Measurements from ENCODE around the gene EMC1. TPM values are rescaled to one million over a fixed set of nuclear protein-coding genes. Genes with fewer than 3 reads are reported as not detected.
"Not testable (repeated sequence)": the region's sequence is repeated elsewhere in the genome, so short reads cannot be mapped to it uniquely, and the experiment has no call there.

The EMC1 gene
- total and polyA plus RNA-seq, 2 donors = 11.2 to 15.0 TPM

DNA sequence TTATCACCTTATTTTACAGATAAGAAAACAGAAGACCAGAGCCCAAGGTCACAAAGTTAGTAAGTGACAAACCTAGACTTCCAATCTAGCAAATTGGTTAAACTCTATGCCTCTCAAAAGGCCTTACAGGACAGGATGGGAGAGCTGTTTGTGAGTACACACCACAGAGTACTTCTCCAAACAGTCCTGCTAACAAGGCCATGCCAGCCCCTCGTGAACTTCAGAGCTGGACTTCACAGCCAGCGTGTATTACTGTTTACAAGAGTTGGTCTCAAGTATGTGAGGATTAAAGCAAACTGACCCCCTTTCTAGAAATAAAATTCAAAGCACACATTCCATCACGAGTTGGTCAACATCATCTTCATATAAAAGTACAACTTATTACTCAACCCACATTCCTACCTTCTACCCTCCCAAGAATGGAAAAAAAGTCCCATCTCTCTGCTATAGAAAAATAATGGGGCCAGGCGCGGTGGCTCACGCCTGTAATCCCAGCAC, 21.4 kb downstream of the EMC1 start:
- no peaks in the 10 kb centered on the region for H3K27me3 ChIP-seq (ENCODE audit: control insufficient read depth in 2 of 2, insufficient read depth in 1 of 2, low read length in 1 of 2)
- peaks cover 0 to 1% of the 10 kb centered on the region in 2 donors for H3K9me3 ChIP-seq (ENCODE audit: control insufficient read depth in 2 of 2, insufficient read depth in 1 of 2, low read length in 1 of 2)
- H3K36me3 ChIP-seq (ENCODE audit: control insufficient read depth in 2 of 2, insufficient read depth in 2 of 2, low read length in 1 of 2) = peaks cover 66 to 75% of the 10 kb centered on the region in 2 donors
- DNase-seq (ENCODE audit: low read depth in 6 of 9, low spot score in 9 of 9) = no peak
- no peak overlapping the region for H3K4me3 ChIP-seq (ENCODE audit: low read length in 2 of 2)
- 98% methylated on average over 6 of the region's 6 CpGs for WGBS
- no peak overlapping the region for H3K27ac ChIP-seq (ENCODE audit: low read depth in 1 of 2, low read length in 1 of 2)
- no peaks in the 10 kb centered on the region for H3K4me1 ChIP-seq (ENCODE audit: control insufficient read depth in 2 of 2, insufficient read depth in 2 of 2, low read length in 2 of 2)

DNA sequence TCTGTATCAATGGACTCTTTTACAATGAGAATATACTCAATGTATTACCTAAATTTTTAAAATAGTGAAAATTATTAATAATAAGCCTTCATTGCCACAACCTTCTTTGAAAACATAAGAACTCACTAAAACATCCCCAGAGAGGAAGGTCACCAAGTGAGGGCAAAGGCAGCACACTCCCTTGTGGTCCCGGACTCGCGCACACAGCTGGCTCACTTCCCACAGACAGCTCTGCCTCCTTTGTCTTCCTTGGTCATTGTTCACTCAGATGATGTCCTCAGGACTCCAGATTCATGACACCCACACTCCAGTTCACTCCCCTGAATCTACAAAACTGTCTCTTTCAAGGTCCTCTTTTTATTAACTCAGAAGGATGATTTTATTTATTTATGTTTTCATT, 22.1 kb downstream of the EMC1 start:
- WGBS = 97% methylated on average over 3 of the region's 3 CpGs
- DNase-seq (ENCODE audit: low read depth in 6 of 9, low spot score in 9 of 9) = no peak
- H3K36me3 ChIP-seq (ENCODE audit: control insufficient read depth in 2 of 2, insufficient read depth in 2 of 2, low read length in 1 of 2) = peaks cover 70 to 76% of the 10 kb centered on the region in 2 donors

GRCh38 chr1:19222979-19223824, 28.1 kb downstream of the EMC1 start:
- Histone ChIP-seq H3K27me3 (ENCODE audit: control insufficient read depth in 2 of 2, insufficient read depth in 1 of 2, low read length in 1 of 2) (no peaks in the 10 kb centered on the region), H3K9me3 (ENCODE audit: control insufficient read depth in 2 of 2, insufficient read depth in 1 of 2, low read length in 1 of 2) (no peaks in the 10 kb centered on the region), H3K36me3 (ENCODE audit: control insufficient read depth in 2 of 2, insufficient read depth in 2 of 2, low read length in 1 of 2) (peaks cover 76 to 79% of the 10 kb centered on the region in 2 donors), H3K4me3 (ENCODE audit: low read length in 2 of 2) (no peak overlapping the region), H3K27ac (ENCODE audit: low read depth in 1 of 2, low read length in 1 of 2) (no peak overlapping the region), H3K4me1 (ENCODE audit: control insufficient read depth in 2 of 2, insufficient read depth in 2 of 2, low read length in 2 of 2) (no peaks in the 10 kb centered on the region)
- 94% methylated on average over 15 of the region's 15 CpGs for WGBS
- no peak for DNase-seq (ENCODE audit: low read depth in 6 of 9, low spot score in 9 of 9)

More for the DNA sequence above, 22.1 kb downstream of the EMC1 start:
- Histone ChIP-seq H3K4me1 (ENCODE audit: control insufficient read depth in 2 of 2, insufficient read depth in 2 of 2, low read length in 2 of 2) (no peaks in the 10 kb centered on the region), H3K4me3 (ENCODE audit: low read length in 2 of 2) (no peak overlapping the region), H3K9me3 (ENCODE audit: control insufficient read depth in 2 of 2, insufficient read depth in 1 of 2, low read length in 1 of 2) (peaks cover 0 to 1% of the 10 kb centered on the region in 2 donors), H3K27me3 (ENCODE audit: control insufficient read depth in 2 of 2, insufficient read depth in 1 of 2, low read length in 1 of 2) (no peaks in the 10 kb centered on the region), H3K27ac (ENCODE audit: low read depth in 1 of 2, low read length in 1 of 2) (no peak overlapping the region)

- 99% methylated on average over 11 of the region's 11 CpGs for WGBS
- H3K27ac ChIP-seq (ENCODE audit: low read depth in 1 of 2, low read length in 1 of 2) = no peak overlapping the region
- no peak overlapping the region for H3K4me3 ChIP-seq (ENCODE audit: low read length in 2 of 2)
- no peaks in the 10 kb centered on the region for H3K4me1 ChIP-seq (ENCODE audit: control insufficient read depth in 2 of 2, insufficient read depth in 2 of 2, low read length in 2 of 2)
- H3K9me3 ChIP-seq (ENCODE audit: control insufficient read depth in 2 of 2, insufficient read depth in 1 of 2, low read length in 1 of 2) = no peaks in the 10 kb centered on the region
- peaks cover 76 to 79% of the 10 kb centered on the region in 2 donors for H3K36me3 ChIP-seq (ENCODE audit: control insufficient read depth in 2 of 2, insufficient read depth in 2 of 2, low read length in 1 of 2)
- DNase-seq (ENCODE audit: low read depth in 6 of 9, low spot score in 9 of 9) = no peak
- no peaks in the 10 kb centered on the region for H3K27me3 ChIP-seq (ENCODE audit: control insufficient read depth in 2 of 2, insufficient read depth in 1 of 2, low read length in 1 of 2)
Measured at GRCh38 chr1:19222573-19222972, 28.8 kb downstream of the EMC1 start.

- Histone ChIP-seq H3K27me3 (ENCODE audit: control insufficient read depth in 2 of 2, insufficient read depth in 1 of 2, low read length in 1 of 2) (no peaks in the 10 kb centered on the region), H3K36me3 (ENCODE audit: control insufficient read depth in 2 of 2, insufficient read depth in 2 of 2, low read length in 1 of 2) (peaks cover 66 to 70% of the 10 kb centered on the region in 2 donors), H3K27ac (ENCODE audit: low read depth in 1 of 2, low read length in 1 of 2) (no peak overlapping the region), H3K9me3 (ENCODE audit: control insufficient read depth in 2 of 2, insufficient read depth in 1 of 2, low read length in 1 of 2) (no peaks in the 10 kb centered on the region), H3K4me3 (ENCODE audit: low read length in 2 of 2) (no peak overlapping the region), H3K4me1 (ENCODE audit: control insufficient read depth in 2 of 2, insufficient read depth in 2 of 2, low read length in 2 of 2) (no peaks in the 10 kb centered on the region)
- 96% methylated on average over 7 of the region's 7 CpGs for WGBS
- DNase-seq (ENCODE audit: low read depth in 6 of 9, low spot score in 9 of 9) = no peak
Measured at GRCh38 chr1:19220991-19221390, 30.3 kb downstream of the EMC1 start.

DNA sequence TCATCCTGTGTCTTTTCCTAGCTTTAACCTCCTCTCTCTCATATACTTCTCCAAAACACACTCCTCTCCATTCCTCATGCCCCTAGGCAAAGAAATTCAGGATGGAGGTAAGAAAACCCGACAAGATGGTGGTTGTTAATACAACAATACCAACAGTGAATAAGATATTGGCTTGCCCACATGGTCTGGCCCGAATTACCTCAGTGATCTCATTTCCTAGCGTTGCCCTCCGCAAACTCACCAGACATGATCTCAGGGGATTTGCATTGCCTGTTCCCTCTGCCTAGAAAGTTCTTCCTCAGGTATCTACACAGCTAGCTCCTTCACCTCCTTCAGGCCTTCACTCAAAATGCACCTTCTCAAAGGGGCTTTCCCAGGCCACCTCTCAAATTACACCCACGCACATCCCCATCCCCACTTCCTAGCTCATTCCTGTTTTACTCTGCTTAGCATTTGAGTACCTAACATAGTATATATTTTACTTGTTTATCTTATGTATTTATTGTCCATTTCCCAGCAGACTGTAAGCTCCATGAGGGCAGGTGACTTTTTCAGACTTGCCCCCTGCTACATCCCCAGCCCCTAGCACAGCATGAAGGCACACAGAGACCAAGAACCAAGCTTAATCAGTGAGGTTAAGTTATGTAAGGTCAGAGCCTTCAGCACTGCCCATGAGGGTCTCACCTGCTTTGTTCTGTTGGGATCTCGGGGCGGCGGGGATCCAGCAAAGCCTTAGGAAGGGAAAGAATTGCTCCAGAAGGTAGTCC, 31.1 kb downstream of the EMC1 start:
- Histone ChIP-seq H3K4me1 (ENCODE audit: control insufficient read depth in 2 of 2, insufficient read depth in 2 of 2, low read length in 2 of 2) (no peaks in the 10 kb centered on the region), H3K9me3 (ENCODE audit: control insufficient read depth in 2 of 2, insufficient read depth in 1 of 2, low read length in 1 of 2) (no peaks in the 10 kb centered on the region), H3K27ac (ENCODE audit: low read depth in 1 of 2, low read length in 1 of 2) (no peak overlapping the region), H3K4me3 (ENCODE audit: low read length in 2 of 2) (no peak overlapping the region), H3K27me3 (ENCODE audit: control insufficient read depth in 2 of 2, insufficient read depth in 1 of 2, low read length in 1 of 2) (no peaks in the 10 kb centered on the region), H3K36me3 (ENCODE audit: control insufficient read depth in 2 of 2, insufficient read depth in 2 of 2, low read length in 1 of 2) (peaks cover 62 to 64% of the 10 kb centered on the region in 2 donors)
- no peak for DNase-seq (ENCODE audit: low read depth in 6 of 9, low spot score in 9 of 9)
- 97% methylated on average over 8 of the region's 8 CpGs for WGBS

DNA sequence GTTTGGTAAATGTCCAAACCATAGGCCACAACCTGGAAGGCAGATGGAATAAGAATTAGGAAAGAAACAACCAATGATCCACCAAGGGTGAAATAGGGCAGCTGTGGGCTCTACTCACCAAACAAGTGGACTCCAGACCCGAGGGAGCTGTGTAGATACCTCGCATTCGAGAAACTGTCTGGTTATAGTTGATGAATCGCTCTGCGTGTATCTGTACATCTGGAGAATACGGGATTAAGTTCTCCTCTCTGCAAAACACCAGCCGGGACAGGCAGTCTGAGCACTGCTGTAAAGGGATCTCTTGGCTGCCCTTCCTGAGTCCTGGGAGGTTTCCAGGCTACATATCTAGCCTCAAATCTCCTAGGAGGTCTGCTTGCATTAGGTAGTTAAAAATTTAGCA, 31.9 kb downstream of the EMC1 start:
- Histone ChIP-seq H3K4me3 (ENCODE audit: low read length in 2 of 2) (no peak overlapping the region), H3K27me3 (ENCODE audit: control insufficient read depth in 2 of 2, insufficient read depth in 1 of 2, low read length in 1 of 2) (no peaks in the 10 kb centered on the region), H3K36me3 (ENCODE audit: control insufficient read depth in 2 of 2, insufficient read depth in 2 of 2, low read length in 1 of 2) (peaks cover 57 to 62% of the 10 kb centered on the region in 2 donors), H3K4me1 (ENCODE audit: control insufficient read depth in 2 of 2, insufficient read depth in 2 of 2, low read length in 2 of 2) (no peaks in the 10 kb centered on the region), H3K9me3 (ENCODE audit: control insufficient read depth in 2 of 2, insufficient read depth in 1 of 2, low read length in 1 of 2) (no peaks in the 10 kb centered on the region), H3K27ac (ENCODE audit: low read depth in 1 of 2, low read length in 1 of 2) (no peak overlapping the region)
- DNase-seq (ENCODE audit: low read depth in 6 of 9, low spot score in 9 of 9) = no peak
- WGBS = 93% methylated on average over 7 of the region's 7 CpGs

DNA sequence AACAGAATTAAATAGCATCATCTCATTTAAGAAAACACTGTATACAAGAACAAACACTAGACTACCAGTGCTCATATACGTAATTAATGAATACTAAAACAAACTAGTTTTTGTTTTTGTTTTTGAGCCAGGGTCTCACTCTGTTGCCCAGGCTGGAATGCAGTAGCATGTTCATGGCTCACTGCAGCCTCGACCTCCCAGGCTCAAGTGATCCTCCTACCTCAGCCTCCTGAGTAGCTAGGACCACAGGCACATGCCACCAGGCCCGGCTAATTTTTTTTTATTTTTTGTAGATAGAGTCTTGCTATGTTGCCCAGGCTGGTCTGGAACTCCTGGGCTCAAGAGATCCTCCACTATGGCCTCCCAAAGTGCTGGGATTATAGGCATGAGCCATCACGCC, 34.7 kb downstream of the EMC1 start:
- not testable (repeated sequence) for H3K9me3 ChIP-seq (ENCODE audit: control insufficient read depth in 2 of 2, insufficient read depth in 1 of 2, low read length in 1 of 2); H3K27me3 ChIP-seq (ENCODE audit: control insufficient read depth in 2 of 2, insufficient read depth in 1 of 2, low read length in 1 of 2); H3K4me3 ChIP-seq (ENCODE audit: low read length in 2 of 2); DNase-seq (ENCODE audit: low read depth in 6 of 9, low spot score in 9 of 9); H3K4me1 ChIP-seq (ENCODE audit: control insufficient read depth in 2 of 2, insufficient read depth in 2 of 2, low read length in 2 of 2); H3K27ac ChIP-seq (ENCODE audit: low read depth in 1 of 2, low read length in 1 of 2)
- H3K36me3 ChIP-seq (ENCODE audit: control insufficient read depth in 2 of 2, insufficient read depth in 2 of 2, low read length in 1 of 2) = peaks cover 35 to 41% of the 10 kb centered on the region in 2 donors
- WGBS = 99% methylated on average over 4 of the region's 4 CpGs

DNA sequence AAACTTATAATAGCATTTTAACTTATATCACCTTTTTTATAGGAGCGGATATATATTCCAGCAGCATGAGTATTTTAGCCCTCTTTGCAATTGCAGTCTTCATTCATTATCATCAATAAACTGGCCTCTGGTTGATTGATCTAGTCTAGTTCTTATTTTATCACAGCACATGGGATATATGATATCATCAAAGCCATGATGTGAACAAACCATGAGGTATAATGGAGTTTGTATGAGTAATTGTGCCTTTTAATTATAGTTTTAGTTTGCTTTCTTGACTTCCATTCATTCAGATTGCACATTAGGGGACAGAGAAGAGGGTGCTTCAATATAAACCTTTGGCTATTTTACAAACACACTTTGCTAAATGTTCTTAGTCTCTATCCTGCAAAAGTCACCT, 37.7 kb downstream of the EMC1 start:
- peaks cover 8 to 11% of the 10 kb centered on the region in 2 donors for H3K4me1 ChIP-seq (ENCODE audit: control insufficient read depth in 2 of 2, insufficient read depth in 2 of 2, low read length in 2 of 2)
- H3K36me3 ChIP-seq (ENCODE audit: control insufficient read depth in 2 of 2, insufficient read depth in 2 of 2, low read length in 1 of 2) = peaks cover 9 to 12% of the 10 kb centered on the region in 2 donors
- 97% methylated on average over 1 of the region's 1 CpG for WGBS

More for the DNA sequence above, 37.7 kb downstream of the EMC1 start:
- Histone ChIP-seq H3K4me3 (ENCODE audit: low read length in 2 of 2) (no peak overlapping the region), H3K27me3 (ENCODE audit: control insufficient read depth in 2 of 2, insufficient read depth in 1 of 2, low read length in 1 of 2) (no peaks in the 10 kb centered on the region), H3K27ac (ENCODE audit: low read depth in 1 of 2, low read length in 1 of 2) (no peak overlapping the region), H3K9me3 (ENCODE audit: control insufficient read depth in 2 of 2, insufficient read depth in 1 of 2, low read length in 1 of 2) (no peaks in the 10 kb centered on the region)
- no peak for DNase-seq (ENCODE audit: low read depth in 6 of 9, low spot score in 9 of 9)
